Lower leg skin (tissue), 3 donors: ENCODE measurements around the gene XIRP1.

Experiments used
- CTCF ChIP-seq, 3 donors: fragments of 450-650 bp; IDR thresholded peaks; one replicate each; pipeline ENCODE4 v1.5.1; 2016; ENCODE audit warnings: antibody characterized with exemption in 3 of 3, mild to moderate bottlenecking in 3 of 3, moderate library complexity in 2 of 3
- POLR2A ChIP-seq, 2 donors: fragments of 450-650 bp; IDR thresholded peaks; one replicate each; pipeline ENCODE4 v1.6.1; 2016 to 2017; ENCODE audit warnings: antibody characterized with exemption in 2 of 2, mild to moderate bottlenecking in 1 of 2, moderate library complexity in 1 of 2

DNA sequence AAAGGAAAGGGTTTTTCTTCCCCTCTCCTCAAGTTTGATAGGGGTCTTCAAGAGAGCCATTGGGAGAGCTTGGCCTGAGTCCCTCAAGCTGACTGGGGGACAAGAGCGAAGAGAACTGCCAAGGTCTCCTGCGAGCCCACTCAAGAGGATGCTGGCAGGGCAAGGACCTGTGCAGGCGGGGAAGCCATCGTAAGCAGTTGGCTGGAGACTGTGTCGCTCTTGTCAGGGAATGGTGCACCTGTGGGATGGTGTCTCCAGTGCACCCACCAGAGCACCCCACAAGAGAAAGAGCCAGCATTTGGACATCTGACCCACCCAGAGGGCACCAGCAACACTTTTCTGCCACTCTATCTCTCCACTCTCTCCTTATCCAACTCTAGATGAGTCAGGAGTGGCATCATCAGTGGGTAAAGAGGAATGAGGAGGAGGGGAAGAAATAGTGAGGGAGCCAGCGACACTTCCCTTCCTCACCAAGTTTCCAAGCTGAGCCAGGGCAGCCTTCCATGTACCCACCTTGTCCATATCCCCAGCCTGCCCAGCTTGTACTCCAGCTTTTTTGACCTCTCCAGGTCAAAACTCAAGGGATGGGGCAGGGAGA lies 13.6 kb upstream of the XIRP1 start:
- no peak for TF ChIP-seq CTCF (IDR thresholded peaks at IDR 0.05)
- TF ChIP-seq POLR2A (IDR thresholded peaks at IDR 0.05), result no peak
